HuH-7 (cell line): ENCODE data around the gene SPAG17.

ENCODE experiments used
- DNase-seq: peaks from one replicate; pipeline ENCODE4 v3.0.0; 2011; ENCODE audit warnings: low spot score

SPAG17 gene

GRCh38 chr1:118185084-118185832 lies at the start of gene SPAG17:
SPAG17 (minus strand) TSS chr1:118185228; CDS start chr1:118185157, 71 bp downstream.
- peak; percentile 7 for DNase-seq

GRCh38 chr1:118225471-118225870 lies 40.4 kb upstream of the SPAG17 start:
- DNase-seq, result no peak

DNA sequence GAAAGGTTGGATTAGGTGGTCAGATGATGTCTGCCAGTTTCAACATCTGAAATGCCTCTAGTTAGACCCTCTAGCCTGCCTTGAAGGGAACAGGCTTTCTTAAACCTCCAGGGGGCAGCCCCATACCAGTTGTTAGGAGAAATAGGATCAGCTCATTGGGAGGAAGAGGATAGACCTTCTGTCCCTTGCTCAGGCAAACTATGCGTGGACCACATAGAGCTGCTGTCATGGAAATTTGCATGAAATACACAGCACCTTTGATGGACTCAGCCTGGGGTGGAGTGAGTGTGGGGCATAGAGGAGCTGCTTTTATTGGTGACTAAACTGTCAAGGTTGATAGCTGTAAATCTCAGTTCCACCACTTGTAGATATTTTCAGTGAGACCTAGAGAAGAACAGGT lies 38.4 kb upstream of the SPAG17 start:
- peak; percentile 1 for DNase-seq

DNA sequence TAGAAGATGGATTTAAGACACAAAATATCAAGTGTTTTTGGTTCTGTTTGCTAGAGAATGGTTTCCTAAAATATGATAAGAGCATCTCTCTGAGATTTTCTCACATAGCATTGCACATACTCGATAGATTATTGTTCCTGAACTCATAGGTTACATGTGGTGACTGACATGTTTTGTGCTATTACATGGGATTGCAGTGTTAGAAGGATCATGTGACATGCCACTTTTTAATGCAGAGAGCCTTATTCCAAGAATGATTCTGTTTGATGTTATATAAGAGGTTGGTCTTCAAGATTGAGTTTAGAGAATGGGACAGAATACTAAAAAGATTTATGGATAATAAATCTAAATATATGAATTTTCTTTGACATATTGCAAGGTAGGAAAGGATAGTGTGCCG lies 34.4 kb upstream of the SPAG17 start:
- no peak for DNase-seq

DNA sequence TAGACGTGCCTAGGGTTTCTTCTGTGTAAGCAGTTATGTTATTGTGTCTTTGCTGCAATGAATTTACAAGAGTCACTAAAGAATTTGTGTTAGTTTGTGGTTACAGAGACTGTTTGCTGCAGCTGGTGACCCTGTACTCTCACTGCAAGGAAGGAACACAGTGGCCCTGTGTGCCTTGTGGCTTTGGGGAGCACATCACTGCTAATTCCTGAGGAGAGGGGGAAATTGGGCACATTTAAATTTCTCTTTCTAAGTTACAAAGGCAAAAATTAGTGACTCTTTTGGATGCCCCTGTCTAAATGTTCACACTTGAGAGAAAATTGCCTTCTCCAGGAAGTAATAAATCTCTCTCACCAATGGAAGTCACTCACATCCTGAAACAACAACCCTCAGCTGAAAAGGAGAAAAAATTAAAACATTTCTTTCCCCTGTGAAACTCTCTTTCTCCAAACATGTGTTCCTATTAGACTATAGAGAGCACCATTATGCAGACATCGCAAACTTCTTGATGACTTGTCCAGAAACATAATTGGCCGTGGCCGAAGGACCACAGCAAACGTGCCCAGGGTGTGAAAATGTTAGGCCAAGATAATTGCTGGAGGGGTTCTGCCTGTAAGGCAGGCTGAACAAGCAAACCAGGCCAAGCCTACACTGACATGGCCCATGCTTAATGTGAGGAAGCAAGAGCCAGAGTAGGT lies 32.3 kb upstream of the SPAG17 start:
- no peak for DNase-seq

GRCh38 chr1:118214866-118215265 lies 29.8 kb upstream of the SPAG17 start:
- no peak for DNase-seq

DNA sequence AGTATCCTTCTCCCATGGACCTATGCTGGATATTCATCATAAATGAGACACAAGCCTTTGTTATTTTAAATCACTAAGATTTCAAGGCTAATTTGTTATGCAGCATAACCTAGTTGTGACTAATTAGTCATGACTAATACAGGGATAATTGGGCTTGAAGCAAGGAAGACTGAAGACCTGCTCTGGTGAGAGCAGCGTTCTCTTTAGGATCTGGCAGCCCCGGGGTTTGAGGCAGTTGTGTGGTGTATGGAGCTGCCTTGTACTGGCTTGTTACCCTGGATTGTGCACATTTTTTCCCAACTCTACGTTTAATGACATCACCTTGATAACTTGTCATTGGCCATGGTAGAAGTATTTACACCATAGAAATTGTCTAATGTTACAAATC lies 25.7 kb upstream of the SPAG17 start:
- no peak for DNase-seq

- DNase-seq, result no peak
Observed at GRCh38 chr1:118210051-118210722, 25.2 kb upstream of the SPAG17 start.

DNA sequence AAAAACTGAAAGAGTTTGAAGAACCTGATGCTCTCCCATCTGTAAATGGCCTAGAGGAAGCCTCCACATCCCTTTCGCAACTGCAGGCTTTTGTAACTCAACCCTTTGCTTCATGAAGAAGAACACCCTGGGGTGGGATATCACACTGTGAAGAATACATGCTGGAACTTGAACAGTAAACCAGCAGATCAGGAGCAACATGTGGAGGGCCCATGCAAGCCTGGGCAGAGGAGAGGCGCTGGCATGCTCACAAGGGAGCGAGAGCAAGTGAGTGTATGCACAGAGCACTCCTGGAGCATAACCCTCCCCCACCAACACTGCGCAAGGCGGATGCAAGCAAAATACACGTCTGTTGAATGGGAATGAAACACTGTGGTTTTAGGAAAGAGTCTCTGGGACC lies 24.6 kb upstream of the SPAG17 start:
- DNase-seq, result no peak

- no peak for DNase-seq
Observed at GRCh38 chr1:118206966-118207365, 21.9 kb upstream of the SPAG17 start.

DNA sequence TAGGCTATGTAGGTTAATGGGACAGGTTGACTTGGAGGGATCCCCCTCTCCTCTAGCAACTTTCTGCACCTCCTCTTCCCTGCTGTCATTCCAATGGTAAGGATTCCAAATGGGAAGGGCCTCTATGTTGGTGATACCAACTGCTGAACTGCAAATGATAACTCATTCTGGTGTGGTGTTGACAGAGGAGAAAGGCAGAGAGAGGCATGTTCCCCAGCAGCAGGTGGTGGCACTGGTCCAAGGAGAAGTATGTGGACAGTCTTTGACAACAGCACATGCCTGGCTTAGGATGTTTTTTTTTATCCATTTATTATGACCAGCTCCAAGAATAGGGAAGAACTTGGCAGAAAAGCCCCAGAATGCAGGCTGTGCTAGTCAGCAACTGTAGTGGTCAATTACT lies 19.6 kb upstream of the SPAG17 start:
- no peak for DNase-seq

DNA sequence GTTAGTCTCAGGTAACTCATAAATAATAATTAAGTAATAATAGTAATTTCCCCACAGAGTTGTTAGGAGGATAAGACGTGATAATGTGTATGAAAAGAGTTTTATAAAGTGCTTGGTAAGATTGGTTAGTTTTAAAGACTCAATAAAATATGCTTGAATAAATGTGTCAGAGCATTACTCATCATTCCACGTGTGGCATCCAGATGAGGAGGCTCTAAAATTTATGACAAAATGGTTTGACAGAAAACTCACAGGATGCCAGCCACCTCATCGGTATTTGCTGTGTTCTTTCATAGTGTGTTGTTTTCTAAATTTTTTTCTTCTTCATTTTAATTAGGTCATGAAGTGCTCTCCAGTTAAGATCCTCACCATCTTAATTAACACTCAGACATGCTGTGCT lies 19.1 kb upstream of the SPAG17 start:
- DNase-seq, result no peak

DNA sequence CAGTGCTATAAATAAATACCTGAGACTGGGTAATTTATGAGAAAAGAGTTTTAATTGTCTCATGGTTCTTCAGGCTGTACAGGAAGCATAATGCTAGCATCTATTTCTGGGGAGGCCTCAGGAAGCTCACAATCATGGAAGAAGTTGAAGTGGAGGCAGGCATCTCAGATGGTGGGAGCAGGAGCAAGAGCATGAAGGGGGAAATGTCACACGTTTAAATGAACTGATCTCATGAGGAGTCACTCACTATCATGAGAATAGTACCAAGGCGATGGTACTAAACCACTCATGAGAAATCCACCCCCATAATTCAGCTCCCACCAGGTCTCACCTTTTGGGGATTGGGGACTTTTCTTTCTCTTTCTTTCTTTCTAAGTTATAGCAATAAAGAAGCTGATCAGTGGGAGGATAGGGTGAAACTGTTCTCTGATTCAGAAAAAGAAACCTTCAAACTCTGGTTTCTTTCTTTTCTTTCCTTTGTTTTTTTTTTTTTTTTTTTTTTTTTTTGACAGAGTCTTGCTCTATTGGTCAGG lies 17.1 kb upstream of the SPAG17 start:
- no peak for DNase-seq

- no peak for DNase-seq
Observed at GRCh38 chr1:118201524-118201923, 16.5 kb upstream of the SPAG17 start.

DNA sequence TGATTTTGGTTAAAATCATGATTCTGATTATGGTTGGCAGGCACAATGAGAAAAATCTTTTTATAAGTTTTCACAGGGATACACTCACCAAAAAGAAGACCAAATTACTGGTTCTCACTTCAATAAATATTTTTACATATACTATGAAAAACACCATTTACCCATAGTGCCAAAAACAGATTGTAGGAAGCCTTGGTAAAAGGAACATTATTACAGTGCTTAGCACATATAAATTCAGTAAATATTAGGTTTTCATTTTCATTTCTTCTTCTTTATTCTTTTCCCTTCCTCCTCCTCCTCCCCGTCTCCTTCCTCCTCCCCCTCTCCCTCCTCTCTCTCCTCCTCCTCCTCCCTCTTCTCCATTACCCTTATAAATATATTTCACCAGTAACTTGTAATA lies 15.8 kb upstream of the SPAG17 start:
- no peak for DNase-seq

- no peak for DNase-seq
Observed at GRCh38 chr1:118190561-118190960, 5.5 kb upstream of the SPAG17 start.

DNA sequence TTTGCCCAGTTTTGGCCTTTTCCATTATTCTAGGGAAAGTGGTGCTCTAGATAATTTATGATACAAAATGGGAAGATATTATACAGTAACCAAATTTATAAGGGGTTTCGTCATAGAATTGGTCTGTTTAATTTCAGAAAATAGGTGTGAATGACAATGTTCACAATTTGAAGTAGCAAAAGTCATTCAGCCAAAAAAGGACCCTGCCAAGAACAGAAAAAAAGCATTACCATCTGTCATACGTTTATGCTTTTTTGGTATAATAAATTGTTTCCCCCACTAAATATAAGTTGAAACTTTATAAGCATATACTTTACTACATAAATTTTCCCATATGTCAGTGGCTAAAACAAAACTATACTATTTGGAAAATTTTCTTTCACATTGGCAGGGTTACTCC lies 4.5 kb upstream of the SPAG17 start:
- no peak for DNase-seq

- no peak for DNase-seq
Observed at GRCh38 chr1:118188411-118188810, 3.4 kb upstream of the SPAG17 start.

DNA sequence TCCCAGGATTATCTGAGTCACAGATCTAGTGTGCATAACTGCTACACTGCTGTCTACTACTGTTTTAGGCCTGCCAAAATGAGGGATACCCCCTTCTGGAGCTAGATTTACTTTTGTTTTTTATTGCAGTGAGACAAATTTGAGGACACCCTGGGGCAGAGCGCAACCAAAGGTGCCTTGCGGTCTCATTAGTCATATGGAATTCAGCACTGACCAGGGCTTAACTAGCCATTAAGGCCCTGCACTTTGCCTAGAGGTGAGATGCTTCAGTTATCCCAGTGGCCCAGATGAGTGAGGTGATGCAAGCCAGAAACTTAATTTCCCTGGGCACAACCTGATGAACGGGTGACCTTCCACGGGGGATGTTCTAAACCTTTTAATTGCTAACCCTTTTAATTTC lies 998 bp upstream of the SPAG17 start:
- no peak for DNase-seq

- DNase-seq, result no peak
Observed at GRCh38 chr1:118184739-118185083, 317 bp downstream of the SPAG17 start.

DNA sequence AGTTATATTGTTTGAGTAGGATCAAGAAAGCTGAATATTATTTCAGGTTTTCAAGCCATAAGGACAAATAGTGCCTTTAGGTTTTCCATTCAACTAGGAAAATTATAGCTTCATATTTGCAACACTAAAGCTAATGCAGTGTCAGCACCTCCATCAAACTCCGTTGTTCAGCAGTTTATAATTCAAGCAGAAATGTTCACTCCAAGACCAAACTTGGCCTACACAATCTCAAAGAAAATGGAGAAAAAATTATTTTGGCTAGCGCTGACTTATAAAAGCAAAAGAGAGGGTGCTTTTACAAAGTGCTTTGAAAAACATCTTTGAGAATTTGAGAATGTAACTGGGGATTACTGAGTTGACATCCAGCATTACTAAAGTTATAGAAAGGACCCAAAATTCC lies 1.4 kb downstream of the SPAG17 start:
- DNase-seq, result no peak

GRCh38 chr1:118177998-118178397 lies 7.0 kb downstream of the SPAG17 start:
- DNase-seq, result no peak

GRCh38 chr1:118169016-118169415 lies 16.0 kb downstream of the SPAG17 start:
- no peak for DNase-seq
